Measurements from ENCODE around the gene IFIT3.
"Not testable (repeated sequence)": the region's sequence is repeated elsewhere in the genome, so short reads cannot be mapped to it uniquely, and the experiment has no call there.

Gene IFIT3

GRCh38 chr10:89304446-89304845, 23.4 kb upstream of the IFIT3 start:
- no peak for DNase-seq

DNA sequence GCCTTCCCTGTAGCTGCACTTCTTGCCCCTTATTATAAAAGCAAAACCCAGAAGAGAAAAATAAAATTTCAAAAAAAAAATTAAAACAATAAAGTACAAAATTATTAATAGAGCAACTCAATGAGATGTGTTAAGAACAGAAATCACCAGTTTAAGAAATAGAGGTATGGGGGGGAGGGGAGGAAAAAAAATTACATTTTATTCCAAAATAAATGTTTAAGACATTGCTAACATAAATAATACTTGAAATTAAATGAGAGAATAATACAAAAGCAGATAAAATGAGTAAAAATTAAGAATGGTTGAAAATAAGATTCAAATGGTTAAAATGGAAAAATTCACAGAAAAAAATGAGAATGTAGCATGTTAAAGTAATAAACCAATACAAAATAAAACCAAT, 22.9 kb upstream of the IFIT3 start:
- no peak for DNase-seq

DNA sequence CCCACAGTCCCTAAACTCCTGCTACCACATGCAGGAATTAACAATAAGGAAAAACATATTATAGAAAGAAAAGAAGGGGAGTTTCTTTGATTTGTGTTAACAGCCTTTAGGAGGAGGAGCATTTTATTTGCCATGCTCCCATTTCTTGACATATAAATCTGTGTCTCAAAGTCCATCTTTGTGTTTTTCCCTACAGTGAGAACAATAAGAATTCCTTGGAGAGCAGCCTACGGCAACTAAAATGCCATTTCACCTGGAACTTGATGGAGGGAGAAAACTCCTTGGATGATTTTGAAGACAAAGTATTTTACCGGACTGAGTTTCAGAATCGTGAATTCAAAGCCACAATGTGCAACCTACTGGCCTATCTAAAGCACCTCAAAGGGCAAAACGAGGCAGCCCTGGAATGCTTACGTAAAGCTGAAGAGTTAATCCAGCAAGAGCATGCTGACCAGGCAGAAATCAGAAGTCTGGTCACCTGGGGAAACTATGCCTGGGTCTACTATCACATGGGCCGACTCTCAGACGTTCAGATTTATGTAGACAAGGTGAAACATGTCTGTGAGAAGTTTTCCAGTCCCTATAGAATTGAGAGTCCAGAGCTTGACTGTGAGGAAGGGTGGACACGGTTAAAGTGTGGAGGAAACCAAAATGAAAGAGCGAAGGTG, 21.9 kb upstream of the IFIT3 start:
- DNase-seq, result no peak

DNA sequence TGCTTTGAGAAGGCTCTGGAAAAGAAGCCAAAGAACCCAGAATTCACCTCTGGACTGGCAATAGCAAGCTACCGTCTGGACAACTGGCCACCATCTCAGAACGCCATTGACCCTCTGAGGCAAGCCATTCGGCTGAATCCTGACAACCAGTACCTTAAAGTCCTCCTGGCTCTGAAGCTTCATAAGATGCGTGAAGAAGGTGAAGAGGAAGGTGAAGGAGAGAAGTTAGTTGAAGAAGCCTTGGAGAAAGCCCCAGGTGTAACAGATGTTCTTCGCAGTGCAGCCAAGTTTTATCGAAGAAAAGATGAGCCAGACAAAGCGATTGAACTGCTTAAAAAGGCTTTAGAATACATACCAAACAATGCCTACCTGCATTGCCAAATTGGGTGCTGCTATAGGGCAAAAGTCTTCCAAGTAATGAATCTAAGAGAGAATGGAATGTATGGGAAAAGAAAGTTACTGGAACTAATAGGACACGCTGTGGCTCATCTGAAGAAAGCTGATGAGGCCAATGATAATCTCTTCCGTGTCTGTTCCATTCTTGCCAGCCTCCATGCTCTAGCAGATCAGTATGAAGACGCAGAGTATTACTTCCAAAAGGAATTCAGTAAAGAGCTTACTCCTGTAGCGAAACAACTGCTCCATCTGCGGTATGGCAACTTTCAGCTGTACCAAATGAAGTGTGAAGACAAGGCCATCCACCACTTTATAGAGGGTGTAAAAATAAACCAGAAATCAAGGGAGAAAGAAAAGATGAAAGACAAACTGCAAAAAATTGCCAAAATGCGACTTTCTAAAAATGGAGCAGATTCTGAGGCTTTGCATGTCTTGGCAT, 21.1 kb upstream of the IFIT3 start:
- DNase-seq, result no peak

DNA sequence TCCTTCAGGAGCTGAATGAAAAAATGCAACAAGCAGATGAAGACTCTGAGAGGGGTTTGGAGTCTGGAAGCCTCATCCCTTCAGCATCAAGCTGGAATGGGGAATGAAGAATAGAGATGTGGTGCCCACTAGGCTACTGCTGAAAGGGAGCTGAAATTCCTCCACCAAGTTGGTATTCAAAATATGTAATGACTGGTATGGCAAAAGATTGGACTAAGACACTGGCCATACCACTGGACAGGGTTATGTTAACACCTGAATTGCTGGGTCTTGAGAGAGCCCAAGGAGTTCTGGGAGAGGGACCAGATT, 20.6 kb upstream of the IFIT3 start:
- no peak for DNase-seq

- no peak for DNase-seq
Observed at GRCh38 chr10:89308266-89308665, 19.5 kb upstream of the IFIT3 start.

- DNase-seq, result no peak
Observed at GRCh38 chr10:89308736-89309135, 19.1 kb upstream of the IFIT3 start.

- no peak for DNase-seq
Observed at GRCh38 chr10:89309156-89310055, 18.4 kb upstream of the IFIT3 start.

- no peak for DNase-seq
Observed at GRCh38 chr10:89310056-89310893, 17.5 kb upstream of the IFIT3 start.

DNA sequence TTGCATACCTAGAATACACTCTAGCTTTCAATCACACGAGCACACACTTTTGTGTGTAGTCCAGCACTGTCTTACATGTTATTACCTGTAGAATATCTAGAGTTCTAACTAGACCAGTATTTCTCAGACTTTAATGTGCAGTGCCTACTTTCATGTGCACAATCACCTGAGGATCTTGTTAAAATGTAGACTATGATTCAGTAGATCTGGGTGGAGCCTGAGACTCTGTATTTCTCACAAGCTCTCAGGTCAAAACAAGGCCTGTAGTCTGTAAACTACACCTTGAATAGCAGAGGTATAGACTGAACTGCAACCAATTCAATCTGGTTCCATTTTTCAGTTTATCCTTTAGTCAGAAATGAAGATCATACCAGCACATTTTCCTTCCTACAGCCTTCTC, 14.8 kb upstream of the IFIT3 start:
- DNase-seq, result no peak

- no peak for DNase-seq
Observed at GRCh38 chr10:89314676-89315075, 13.1 kb upstream of the IFIT3 start.

- DNase-seq, result not testable (repeated sequence)
Observed at GRCh38 chr10:89318047-89318446, 9.8 kb upstream of the IFIT3 start.

DNA sequence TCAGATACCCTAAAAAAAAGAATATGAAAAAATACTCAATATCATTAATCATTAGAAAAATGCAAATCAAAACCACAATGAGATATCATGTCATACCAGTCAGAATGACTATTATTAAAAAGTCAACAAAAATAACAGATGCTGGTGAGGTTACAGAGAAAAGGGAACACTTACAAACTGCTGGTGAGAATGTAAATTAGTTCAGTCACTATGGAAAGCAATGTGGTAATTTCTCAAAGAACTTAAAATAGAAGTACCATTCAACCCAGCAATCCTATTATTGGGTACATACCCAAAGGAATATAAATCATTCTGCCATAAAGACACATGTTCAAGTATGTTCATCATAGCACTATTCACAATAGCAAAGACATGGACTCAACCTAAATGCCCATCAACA, 2.7 kb upstream of the IFIT3 start:
- DNase-seq, result not testable (repeated sequence)

- not testable (repeated sequence) for DNase-seq
Observed at GRCh38 chr10:89325856-89326255, 1.9 kb upstream of the IFIT3 start.

DNA sequence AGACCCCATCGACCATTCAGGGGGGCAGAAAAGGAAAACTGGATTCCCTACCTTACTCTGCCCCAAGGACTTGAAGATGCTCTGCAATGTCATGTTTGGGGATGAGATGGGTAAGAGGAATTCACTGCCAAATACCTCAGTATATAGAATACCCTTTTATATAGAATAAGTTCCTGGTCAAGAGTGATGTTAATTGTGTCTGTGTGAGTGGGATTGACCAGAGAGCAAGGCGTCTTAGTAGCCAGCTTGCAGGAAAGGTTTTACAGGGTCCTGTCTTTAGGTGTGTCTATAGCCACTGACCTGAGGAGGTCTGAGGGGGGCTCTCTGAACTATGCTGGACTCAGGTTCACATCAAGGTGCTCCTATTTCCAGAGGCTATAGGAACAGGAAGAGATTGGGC, 1.4 kb downstream of the IFIT3 start:
- no peak for DNase-seq

- DNase-seq, result not testable (repeated sequence)
Observed at GRCh38 chr10:89330014-89330413, 2.2 kb downstream of the IFIT3 start.

DNA sequence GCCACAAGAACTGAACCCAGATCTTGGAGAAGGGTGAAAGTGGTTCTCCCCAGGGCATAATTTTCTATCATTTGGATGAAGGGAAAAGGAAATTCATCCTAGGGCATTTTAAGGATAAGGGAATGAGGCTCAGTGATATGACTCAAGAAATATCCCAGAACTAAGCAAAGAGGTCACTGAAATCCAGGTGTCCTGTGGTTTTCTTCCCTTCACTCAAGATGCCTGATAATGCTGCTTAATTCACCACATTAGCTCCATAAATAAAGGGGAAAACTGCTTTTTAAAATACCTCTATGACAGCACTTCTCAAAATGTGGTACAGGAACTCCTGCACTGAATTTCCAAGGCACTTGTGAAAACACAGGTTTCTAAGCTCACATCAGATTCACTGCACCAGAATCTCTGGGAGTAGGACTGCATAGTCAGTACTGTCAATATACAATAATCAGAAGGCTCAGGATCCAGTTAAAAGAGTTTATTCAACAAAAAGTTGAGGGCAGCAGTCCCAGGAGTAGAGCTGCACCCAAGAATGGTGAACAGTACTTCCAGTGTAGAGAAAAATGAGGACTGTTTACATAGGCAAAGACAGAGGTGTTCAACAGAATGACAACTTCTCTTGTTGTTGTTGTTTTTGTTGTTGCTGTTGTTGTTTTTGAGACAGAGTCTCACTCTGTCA, 2.9 kb downstream of the IFIT3 start:
- DNase-seq, result no peak

DNA sequence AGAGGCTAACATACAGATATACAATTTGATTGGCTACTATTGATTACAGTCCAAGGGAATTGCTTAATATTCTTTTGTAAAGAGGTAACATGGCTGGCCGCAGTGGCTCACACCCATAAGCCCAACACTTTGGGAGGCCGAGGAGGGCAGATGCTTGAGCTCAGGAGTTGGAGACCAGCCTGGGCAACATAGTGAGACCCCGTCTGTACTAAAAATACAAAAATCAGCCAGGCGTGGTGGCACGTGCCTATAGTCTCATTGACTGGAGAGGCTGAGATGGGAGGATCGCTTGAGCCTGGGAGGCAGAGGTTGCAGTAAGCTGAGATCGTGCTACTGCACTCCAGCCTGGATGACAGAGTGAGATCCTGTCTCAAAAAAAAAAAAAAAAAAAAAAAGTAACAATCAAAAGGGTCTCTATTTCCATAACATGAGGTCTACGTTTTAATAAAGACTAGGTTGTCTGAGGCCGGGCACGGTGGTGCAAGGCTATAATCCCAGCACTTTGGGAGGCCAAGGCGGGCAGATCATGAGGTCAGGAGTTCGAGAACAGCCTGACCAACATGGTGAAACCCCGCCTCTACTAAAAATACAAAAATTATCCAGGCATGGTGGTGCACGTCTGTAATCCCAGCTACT, 3.8 kb downstream of the IFIT3 start:
- DNase-seq, result not testable (repeated sequence)

DNA sequence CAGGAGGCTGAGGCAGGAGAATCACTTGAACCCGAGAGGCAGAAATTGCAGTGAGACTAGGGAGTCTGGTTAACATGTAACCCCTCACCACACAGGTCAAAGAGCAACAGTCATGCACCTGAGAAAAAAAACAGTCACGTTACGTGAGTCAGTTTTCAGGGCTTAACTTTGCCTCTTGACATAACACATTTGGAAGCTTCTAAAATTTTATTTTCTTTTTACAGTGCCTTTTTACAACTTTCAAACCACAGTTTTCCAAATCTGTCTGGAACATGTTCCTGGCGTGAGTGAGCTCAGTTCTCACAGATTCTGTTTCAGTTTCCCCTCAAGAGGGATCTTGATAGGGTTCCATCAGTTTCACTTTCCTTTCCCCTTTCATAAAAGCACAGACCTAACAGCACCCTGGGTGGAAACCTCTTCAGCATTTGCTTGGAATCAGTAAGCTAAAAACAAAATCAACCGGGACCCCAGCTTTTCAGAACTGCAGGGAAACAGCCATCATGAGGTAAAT, 4.4 kb downstream of the IFIT3 start:
- peak; percentile 72 for DNase-seq

GRCh38 chr10:89335226-89335625, 7.4 kb downstream of the IFIT3 start:
- no peak for DNase-seq

DNA sequence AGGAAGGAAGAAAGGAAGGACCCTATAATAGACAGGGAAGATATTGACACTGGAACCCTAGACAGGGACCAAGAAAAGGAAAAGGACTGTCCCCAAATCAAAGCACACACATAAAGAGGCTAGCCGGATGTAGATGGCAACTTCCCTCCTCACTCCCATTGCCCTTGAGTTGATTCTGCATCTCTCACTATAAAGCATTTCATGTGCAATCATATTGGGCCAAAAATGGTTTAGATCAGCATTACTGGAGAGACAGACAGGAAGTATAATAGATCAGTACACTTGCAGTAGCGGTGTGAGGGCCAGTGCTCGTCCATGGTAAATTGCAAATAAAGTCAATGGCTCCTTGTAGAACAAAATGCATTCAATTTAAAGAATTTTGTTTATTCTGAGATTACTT, 8.4 kb downstream of the IFIT3 start:
- no peak for DNase-seq
